HG02852 (cell line): ENCODE data around the gene TREML2.

Source experiments
- ATAC-seq: cut with Tn5 transposase; IDR thresholded peaks from one replicate; pipeline ENCODE4 v1.9.1; 2021; ENCODE audit warnings: mild to moderate bottlenecking, moderate library complexity; ENCODE audit not compliant: unreplicated experiment

The TREML2 gene

DNA sequence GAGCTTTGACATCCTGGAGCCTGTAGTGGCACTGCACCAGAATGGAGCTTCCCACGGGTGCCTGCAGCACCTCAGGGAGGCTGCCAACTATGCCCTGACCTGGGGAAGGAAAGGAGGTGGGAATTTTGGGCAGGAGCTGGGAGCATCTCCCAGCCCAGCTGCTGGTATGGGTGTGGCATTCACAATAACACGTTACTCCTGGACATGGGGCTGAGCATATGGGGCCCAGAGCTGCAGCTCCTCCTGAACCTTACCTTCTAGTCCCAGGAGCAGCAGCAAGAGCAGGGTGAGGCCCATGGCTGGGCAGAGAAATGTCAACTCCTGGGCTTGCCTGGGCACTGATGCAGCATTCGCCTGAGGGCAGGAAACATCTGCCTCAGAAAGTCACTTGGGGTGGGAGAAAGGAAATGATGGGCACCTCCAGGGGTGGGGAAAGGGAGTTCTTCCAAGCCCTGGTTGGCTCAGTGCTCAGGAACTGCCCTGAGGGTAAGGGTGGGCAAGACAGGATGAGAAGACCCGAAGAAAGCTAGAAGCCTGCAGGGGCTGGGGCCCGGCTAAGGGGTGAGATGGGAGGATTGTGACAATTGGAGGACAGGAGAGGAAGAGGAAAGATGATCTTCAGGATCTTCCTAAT, 46.8 kb downstream of the TREML2 start, which contains the start of gene TREML1:
Gene TREML1, minus strand, starts transcription at position 356 of the 634 bp plus-strand sequence. Its CDS starts 59 bp downstream, at position 297.
- ATAC-seq, result no peak

DNA sequence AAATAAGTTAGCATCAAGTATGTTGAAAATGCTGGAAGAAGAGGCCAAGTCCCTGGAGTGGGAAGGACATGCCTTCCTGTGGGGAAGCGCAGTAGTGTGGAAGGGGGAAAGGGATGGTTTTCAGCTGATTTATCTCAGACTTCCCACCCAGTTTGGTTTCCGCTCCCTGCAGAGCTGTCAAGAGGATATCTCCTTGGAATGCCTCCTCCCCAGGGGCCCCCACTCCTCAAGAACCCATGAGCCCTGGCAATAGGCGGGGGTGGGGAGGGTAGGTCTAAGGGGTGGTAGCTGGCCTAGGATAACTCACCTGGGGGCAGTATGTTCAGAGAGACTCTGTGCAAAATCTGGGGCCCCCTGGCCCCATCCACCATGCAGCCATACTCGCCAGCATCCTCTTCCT, 47.5 kb downstream of the TREML2 start:
- no peak for ATAC-seq

GRCh38 chr6:41150671-41151070, 50.3 kb downstream of the TREML2 start:
- ATAC-seq, result no peak

DNA sequence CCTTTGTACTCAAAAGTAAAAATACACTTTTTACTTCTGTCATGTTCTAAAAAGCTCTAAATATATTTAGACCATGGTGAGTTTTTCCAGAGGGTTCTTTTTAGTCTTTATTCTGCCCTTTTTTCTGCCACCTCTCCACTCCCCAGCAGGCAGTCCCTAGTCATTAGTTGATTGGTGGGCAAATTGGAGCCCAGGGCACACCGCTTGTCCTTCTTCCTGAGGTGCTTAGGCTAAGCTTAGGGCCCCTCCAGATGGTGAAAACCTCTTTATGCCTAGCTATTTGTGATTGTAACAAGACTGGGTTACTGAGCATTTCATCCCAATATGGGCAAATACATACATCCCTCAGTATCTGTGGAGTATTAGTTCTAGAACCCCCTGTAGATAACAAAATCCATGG, 53.0 kb downstream of the TREML2 start:
- ATAC-seq, result no peak
